ENCODE data around the gene UBASH3B.
"Not testable (repeated sequence)": the region's sequence is repeated elsewhere in the genome, so short reads cannot be mapped to it uniquely, and the experiment has no call there.

The UBASH3B gene

GRCh38 chr11:122820158-122820557 is 164.6 kb downstream of the UBASH3B start:
- no peak for DNase-seq

GRCh38 chr11:122821169-122821568 is 165.6 kb downstream of the UBASH3B start:
- DNase-seq, result no peak

- no peak for DNase-seq
Measured at GRCh38 chr11:122822241-122822640, 166.7 kb downstream of the UBASH3B start.

GRCh38 chr11:122823564-122823963 is 168.0 kb downstream of the UBASH3B start:
- DNase-seq, result no peak

- DNase-seq, result not testable (repeated sequence)
Measured at GRCh38 chr11:122829371-122829770, 173.8 kb downstream of the UBASH3B start.

GRCh38 chr11:122832297-122832696 is 176.8 kb downstream of the UBASH3B start:
- DNase-seq, result not testable (repeated sequence)

- DNase-seq, result no peak
Measured at GRCh38 chr11:122832721-122833470, 177.4 kb downstream of the UBASH3B start.

GRCh38 chr11:122833846-122834464 is 178.4 kb downstream of the UBASH3B start:
- DNase-seq, result no peak

- DNase-seq, result no peak
Measured at GRCh38 chr11:122836916-122837315, 181.4 kb downstream of the UBASH3B start.

- no peak for DNase-seq
Measured at GRCh38 chr11:122837528-122838346, 182.2 kb downstream of the UBASH3B start.

- peak; percentile 31 to 80 (median 55) for DNase-seq
Measured at GRCh38 chr11:122843281-122844141, 188.0 kb downstream of the UBASH3B start.

GRCh38 chr11:122847466-122847865 is 191.9 kb downstream of the UBASH3B start:
- DNase-seq, result no peak

GRCh38 chr11:122848186-122848585 is 192.7 kb downstream of the UBASH3B start:
- DNase-seq, result no peak

GRCh38 chr11:122850076-122850631 is 194.6 kb downstream of the UBASH3B start:
- no peak for DNase-seq

- DNase-seq, result peak in 1 of 3 experiments; percentile 25
Measured at GRCh38 chr11:122851366-122851966, 195.9 kb downstream of the UBASH3B start.

GRCh38 chr11:122852074-122852795 is 196.7 kb downstream of the UBASH3B start:
- DNase-seq, result no peak

- DNase-seq, result no peak
Measured at GRCh38 chr11:122852796-122853160, 197.3 kb downstream of the UBASH3B start.

- no peak for DNase-seq
Measured at GRCh38 chr11:122853261-122853660, 197.7 kb downstream of the UBASH3B start.

GRCh38 chr11:122853971-122854446 is 198.5 kb downstream of the UBASH3B start:
- peak; percentile 64 to 91 (median 81) for DNase-seq

GRCh38 chr11:122861631-122862030 is 206.1 kb downstream of the UBASH3B start:
- DNase-seq, result no peak

GRCh38 chr11:122862091-122862490 is 206.6 kb downstream of the UBASH3B start:
- DNase-seq, result no peak
